MM.1S (cell line): Measurements from ENCODE around the gene PIGN.
"Not testable (repeated sequence)": the region's sequence is repeated elsewhere in the genome, so short reads cannot be mapped to it uniquely, and the experiment has no call there.

Source experiments
- DNase-seq: peaks from one replicate; pipeline ENCODE4 v3.0.0-alpha.2; 2015
- H2AFZ ChIP-seq: fragments of 300-600 bp; sonication (generic); 2 replicates; pipeline ENCODE4 v1.6.0; 2016; ENCODE audit warnings: antibody characterized with exemption, low read length
- H3F3A ChIP-seq: fragments of 300-600 bp; sonication (generic); 2 replicates; pipeline ENCODE4 v1.6.1; 2016; ENCODE audit warnings: mild to moderate bottlenecking, antibody characterized with exemption, low read length, moderate library complexity, mixed read lengths; ENCODE audit not compliant: insufficient read depth
- H3K27ac ChIP-seq: fragments of 300-600 bp; sonication (generic); 2 replicates; pipeline ENCODE4 v1.5.1; 2016; ENCODE audit warnings: mild to moderate bottlenecking, low read length
- H3K27me3 ChIP-seq: fragments of 300-600 bp; sonication (generic); replicated peaks from 2 replicates; pipeline ENCODE4 v1.6.0; 2016; ENCODE audit warnings: low read length; ENCODE audit not compliant: insufficient read depth
- H3K36me3 ChIP-seq: fragments of 300-600 bp; sonication (generic); replicated peaks from 2 replicates; pipeline ENCODE4 v1.6.1; 2016; ENCODE audit warnings: mild to moderate bottlenecking, low read length, mixed read lengths; ENCODE audit not compliant: insufficient read depth
- H3K4me1 ChIP-seq: fragments of 300-600 bp; sonication (generic); 2 replicates; pipeline ENCODE4 v1.6.1; 2016; ENCODE audit warnings: low read length, mixed read lengths
- H3K4me2 ChIP-seq: fragments of 300-600 bp; sonication (generic); 2 replicates; pipeline ENCODE4 v1.6.0; 2016; ENCODE audit warnings: low read depth, low read length
- H3K4me3 ChIP-seq: fragments of 300-600 bp; sonication (generic); 2 replicates; pipeline ENCODE4 v1.5.1; 2016; ENCODE audit warnings: low read length, mixed read lengths
- H3K79me2 ChIP-seq: fragments of 300-600 bp; sonication (generic); 2 replicates; pipeline ENCODE4 v1.6.1; 2016; ENCODE audit warnings: mixed run types, low read length, mixed read lengths
- H3K9ac ChIP-seq: fragments of 300-600 bp; sonication (generic); 2 replicates; pipeline ENCODE4 v1.6.1; 2016; ENCODE audit warnings: low read length, mixed read lengths
- H3K9me2 ChIP-seq: fragments of 300-600 bp; sonication (generic); replicated peaks from 2 replicates; pipeline ENCODE4 v1.6.1; 2016; ENCODE audit warnings: mild to moderate bottlenecking, low read length, mixed read lengths; ENCODE audit not compliant: insufficient read depth
- H3K9me3 ChIP-seq: fragments of 300-600 bp; sonication (generic); replicated peaks from 2 replicates; pipeline ENCODE4 v1.6.1; 2016; ENCODE audit warnings: mild to moderate bottlenecking, low read length, mixed read lengths; ENCODE audit not compliant: insufficient read depth
- H4K20me1 ChIP-seq: fragments of 300-600 bp; sonication (generic); 2 replicates; pipeline ENCODE4 v1.6.1; 2016; ENCODE audit warnings: mild to moderate bottlenecking, low read length, moderate library complexity, mixed read lengths; ENCODE audit not compliant: insufficient read depth
- EZH2 ChIP-seq: fragments of 300-600 bp; sonication (generic); optimal IDR thresholded peaks from 2 replicates; pipeline ENCODE3; 2017; ENCODE audit warnings: low read depth, mild to moderate bottlenecking, antibody characterized with exemption, low read length, mixed read lengths
- EZH2phosphoT487 ChIP-seq: fragments of 300-600 bp; sonication (generic); IDR thresholded peaks from 2 replicates; pipeline ENCODE4 v1.6.1; 2018; ENCODE audit warnings: antibody characterized with exemption, low read length
- TF ChIP-seq, protein P1 (sequence below): fragments of 300-600 bp; sonication (generic); IDR thresholded peaks from 2 replicates; pipeline ENCODE4 v1.5.1; 2016; ENCODE audit warnings: antibody characterized with exemption, low read length, mixed read lengths

PIGN gene

DNA sequence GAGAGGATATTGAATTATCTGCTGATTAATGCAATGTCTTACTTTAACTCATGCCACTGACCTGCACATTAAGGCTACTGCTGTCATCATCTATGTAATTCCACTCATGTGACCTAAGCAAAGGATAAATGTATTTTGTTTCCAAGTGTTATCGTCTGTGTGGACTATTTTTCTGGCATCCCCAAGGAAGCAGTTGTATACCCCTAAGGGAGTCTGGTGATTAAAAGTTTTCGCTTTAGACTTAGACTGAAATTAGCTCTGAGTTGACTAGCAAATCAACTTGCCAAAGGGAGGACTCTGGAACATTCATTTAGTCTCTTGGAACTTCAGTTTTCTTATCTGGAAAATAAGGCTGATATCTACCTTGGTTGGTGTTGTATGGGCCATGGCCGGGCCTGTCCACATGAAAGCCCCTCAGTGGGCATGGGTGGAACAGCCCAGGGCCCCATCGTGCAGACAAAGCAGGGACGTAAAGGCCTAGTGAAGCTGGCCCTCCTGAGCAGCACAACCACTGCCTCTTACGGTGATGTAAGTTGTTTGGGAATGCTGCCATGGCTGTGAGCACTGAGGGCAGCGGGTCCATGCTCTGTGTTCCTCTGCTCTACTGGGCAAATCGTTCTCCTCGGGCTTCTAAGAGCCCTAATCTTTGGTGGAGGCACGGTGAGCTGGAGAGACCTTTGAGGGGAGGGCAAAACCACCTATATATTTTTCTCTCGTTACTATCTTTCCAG lies 149.7 kb downstream of the PIGN start:
- no peaks in the 10 kb centered on the region for H3K4me1 ChIP-seq
- no peaks in the 10 kb centered on the region for H3K9me2 ChIP-seq
- H3K27ac ChIP-seq: no peak overlapping the region
- H2AFZ ChIP-seq: no peak overlapping the region
- H3K27me3 ChIP-seq: no peaks in the 10 kb centered on the region
- no peak for DNase-seq
- no peak overlapping the region for H3K4me2 ChIP-seq
- no peak overlapping the region for H3K4me3 ChIP-seq
- no peak for TF ChIP-seq EZH2phosphoT487
- no peak for TF ChIP-seq EZH2
- TF ChIP-seq, protein P1, sequence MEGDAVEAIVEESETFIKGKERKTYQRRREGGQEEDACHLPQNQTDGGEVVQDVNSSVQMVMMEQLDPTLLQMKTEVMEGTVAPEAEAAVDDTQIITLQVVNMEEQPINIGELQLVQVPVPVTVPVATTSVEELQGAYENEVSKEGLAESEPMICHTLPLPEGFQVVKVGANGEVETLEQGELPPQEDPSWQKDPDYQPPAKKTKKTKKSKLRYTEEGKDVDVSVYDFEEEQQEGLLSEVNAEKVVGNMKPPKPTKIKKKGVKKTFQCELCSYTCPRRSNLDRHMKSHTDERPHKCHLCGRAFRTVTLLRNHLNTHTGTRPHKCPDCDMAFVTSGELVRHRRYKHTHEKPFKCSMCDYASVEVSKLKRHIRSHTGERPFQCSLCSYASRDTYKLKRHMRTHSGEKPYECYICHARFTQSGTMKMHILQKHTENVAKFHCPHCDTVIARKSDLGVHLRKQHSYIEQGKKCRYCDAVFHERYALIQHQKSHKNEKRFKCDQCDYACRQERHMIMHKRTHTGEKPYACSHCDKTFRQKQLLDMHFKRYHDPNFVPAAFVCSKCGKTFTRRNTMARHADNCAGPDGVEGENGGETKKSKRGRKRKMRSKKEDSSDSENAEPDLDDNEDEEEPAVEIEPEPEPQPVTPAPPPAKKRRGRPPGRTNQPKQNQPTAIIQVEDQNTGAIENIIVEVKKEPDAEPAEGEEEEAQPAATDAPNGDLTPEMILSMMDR: no peak
- H3K79me2 ChIP-seq: no peaks in the 10 kb centered on the region
- H3F3A ChIP-seq: no peaks in the 10 kb centered on the region
- no peaks in the 10 kb centered on the region for H3K36me3 ChIP-seq
- H3K9me3 ChIP-seq: no peaks in the 10 kb centered on the region
- no peaks in the 10 kb centered on the region for H4K20me1 ChIP-seq
- no peak overlapping the region for H3K9ac ChIP-seq

DNA sequence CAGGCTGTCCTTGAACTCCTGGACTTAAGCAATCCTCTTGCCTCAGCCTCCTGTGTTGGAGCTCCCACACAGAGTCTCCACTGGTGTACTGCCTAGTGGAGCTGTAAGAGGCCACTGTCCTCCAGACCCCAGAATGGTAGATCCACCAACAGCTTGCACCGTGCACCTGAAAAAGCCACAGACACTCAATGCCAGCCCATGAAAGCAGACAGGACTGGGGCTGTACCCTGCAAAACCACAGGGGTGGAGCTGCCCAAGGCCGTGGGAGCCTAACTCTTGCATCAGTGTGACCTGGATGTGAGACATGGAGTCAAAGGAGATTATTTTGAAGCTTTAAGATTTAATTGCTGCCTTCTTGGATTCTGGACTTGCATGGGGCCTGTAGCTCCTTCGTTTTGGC lies 152.6 kb downstream of the PIGN start:
- H3K9me2 ChIP-seq, H3K79me2 ChIP-seq, H3K27me3 ChIP-seq, H3K27ac ChIP-seq, H3K4me2 ChIP-seq, H3K4me3 ChIP-seq, H3K9me3 ChIP-seq, H2AFZ ChIP-seq, H3K36me3 ChIP-seq, H3F3A ChIP-seq, DNase-seq, H3K9ac ChIP-seq, H4K20me1 ChIP-seq, H3K4me1 ChIP-seq: not testable (repeated sequence)

DNA sequence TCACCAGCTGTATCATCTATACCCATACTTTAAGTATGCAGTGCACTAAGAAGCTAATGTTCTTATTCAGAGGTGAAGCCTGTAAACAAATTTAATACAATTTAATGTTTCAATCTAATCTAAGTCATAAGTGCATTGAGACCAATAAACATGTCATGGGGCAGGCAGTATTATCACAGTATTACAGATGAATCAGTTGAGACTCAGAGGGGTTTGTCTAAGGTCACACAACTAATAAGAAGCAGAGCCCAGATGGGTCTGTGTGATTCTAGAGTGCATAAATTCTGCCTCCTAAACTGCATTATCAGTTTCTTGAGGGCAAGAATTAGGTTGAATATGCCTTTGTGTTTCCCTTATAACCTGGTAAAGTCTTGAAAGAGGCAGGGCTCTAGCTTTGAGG lies 153.1 kb downstream of the PIGN start:
- no peak for DNase-seq
- no peaks in the 10 kb centered on the region for H3K36me3 ChIP-seq
- H2AFZ ChIP-seq: no peak overlapping the region
- no peaks in the 10 kb centered on the region for H3K9me2 ChIP-seq
- no peak overlapping the region for H3K4me2 ChIP-seq
- H3K4me3 ChIP-seq: no peak overlapping the region
- H3K79me2 ChIP-seq: no peaks in the 10 kb centered on the region
- TF ChIP-seq, protein P1: no peak
- TF ChIP-seq EZH2: no peak
- TF ChIP-seq EZH2phosphoT487: no peak
- H3K9me3 ChIP-seq: no peaks in the 10 kb centered on the region
- no peaks in the 10 kb centered on the region for H3K4me1 ChIP-seq
- no peak overlapping the region for H3K9ac ChIP-seq
- H3K27me3 ChIP-seq: no peaks in the 10 kb centered on the region
- no peaks in the 10 kb centered on the region for H4K20me1 ChIP-seq
- H3F3A ChIP-seq: no peaks in the 10 kb centered on the region
- no peak overlapping the region for H3K27ac ChIP-seq

DNA sequence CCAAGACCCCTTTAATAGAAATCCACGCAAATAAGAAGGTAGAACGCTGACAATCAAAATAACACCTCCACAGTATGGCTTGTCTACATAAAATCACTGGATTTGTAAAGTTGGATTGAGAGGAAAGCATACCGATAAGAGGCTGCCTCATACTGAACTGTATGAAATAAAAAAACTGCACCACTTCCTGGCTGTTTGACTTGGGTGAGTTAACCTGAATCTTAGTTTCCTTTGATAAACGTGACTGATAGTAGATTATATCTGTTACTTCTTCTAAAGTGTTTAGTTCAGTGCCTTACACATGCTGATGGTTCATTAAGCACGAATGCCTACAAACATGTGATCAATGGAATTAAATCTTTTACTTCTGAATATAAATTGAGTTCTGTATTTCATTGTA lies 153.6 kb downstream of the PIGN start:
- Histone ChIP-seq H3K27ac (no peak overlapping the region), H3K9me2 (no peaks in the 10 kb centered on the region), H2AFZ (no peak overlapping the region), H3K9ac (no peak overlapping the region), H3K27me3 (no peaks in the 10 kb centered on the region), H3K4me2 (no peak overlapping the region), H3K4me3 (no peak overlapping the region), H4K20me1 (no peaks in the 10 kb centered on the region), H3K4me1 (no peaks in the 10 kb centered on the region), H3K79me2 (no peaks in the 10 kb centered on the region), H3F3A (no peaks in the 10 kb centered on the region), H3K36me3 (no peaks in the 10 kb centered on the region), H3K9me3 (no peaks in the 10 kb centered on the region)
- no peak for DNase-seq
- TF ChIP-seq EZH2phosphoT487: no peak
- TF ChIP-seq, protein P1: no peak
- TF ChIP-seq EZH2: no peak
